Prostate gland (tissue), 2 donors: Measurements from ENCODE around the gene EHD3.

ENCODE experiments used
- CTCF ChIP-seq, 4 experiments: fragments of 200-600 bp in 2 of 4; fragments of 450-650 bp in 2 of 4; sonication (generic) in 2 of 4; IDR thresholded peaks; 1 replicate in 3 of 4; 2 replicates in 1 of 4; pipeline ENCODE4 v1.5.1; 2016 to 2019; ENCODE audit warnings: antibody characterized with exemption in 4 of 4, mild to moderate bottlenecking in 2 of 4, moderate library complexity in 2 of 4
- POLR2AphosphoS5 ChIP-seq: sonication (generic); formaldehyde crosslinking; IDR thresholded peaks from one replicate; pipeline ENCODE4 v1.6.1; 2017; ENCODE audit warnings: antibody characterized with exemption

- TF ChIP-seq POLR2AphosphoS5 (no peak), CTCF (IDR thresholded peaks at IDR 0.05) (no peak)
Observed at GRCh38 chr2:31258351-31258750, 24.4 kb downstream of the EHD3 start.
